ENCODE results near the gene DARS1. TPM values are rescaled to one million over a fixed set of nuclear protein-coding genes. Genes with fewer than 3 reads are reported as not detected.

Gene DARS1
- total RNA-seq, 3 donors from 2014 or later, result 29.6 to 71.1 (median 40.3) TPM

- Histone ChIP-seq H3K36me3 (ENCODE audit: low read depth) (no peaks in the 10 kb centered on the region), H3K9me3 (no peaks in the 10 kb centered on the region), H3K4me3 (no peak overlapping the region), H3K4me1 (ENCODE audit: low read depth) (no peaks in the 10 kb centered on the region)
- intact Hi-C loops (cut with DNase I, micrococcal nuclease), result no loop called here
- TF ChIP-seq CTCF (IDR thresholded peaks at IDR 0.05), result no peak
- ATAC-seq (no peak), DNase-seq (no peak)
Observed at GRCh38 chr2:136001131-136001530, 15.7 kb upstream of the DARS1 start.

DNA sequence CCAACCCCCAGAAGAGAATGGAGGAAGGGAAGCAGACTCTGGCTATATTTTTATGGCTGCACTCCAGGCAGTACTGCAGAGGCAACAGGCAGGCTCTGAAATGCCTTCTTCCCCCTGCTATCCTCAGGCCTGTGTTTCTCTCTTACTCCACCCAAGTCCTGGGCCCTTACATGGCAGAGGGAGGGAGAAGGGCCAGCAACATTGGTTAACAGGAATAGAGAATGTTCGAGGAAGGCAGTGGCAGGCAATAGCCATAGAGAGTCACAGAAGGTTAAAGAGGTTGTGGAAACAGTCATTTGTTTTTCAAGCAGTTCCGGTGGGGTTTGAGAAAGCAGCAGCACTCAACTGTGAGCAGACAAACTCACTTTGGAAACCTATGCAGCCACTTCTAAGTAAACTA lies 15.1 kb upstream of the DARS1 start:
- Histone ChIP-seq H3K4me1 (ENCODE audit: low read depth) (no peaks in the 10 kb centered on the region), H3K9me3 (no peaks in the 10 kb centered on the region), H3K4me3 (no peak overlapping the region), H3K36me3 (ENCODE audit: low read depth) (no peaks in the 10 kb centered on the region)
- TF ChIP-seq CTCF (IDR thresholded peaks at IDR 0.05), result no peak
- no peak for DNase-seq
- no peak for ATAC-seq
- intact Hi-C loops (cut with DNase I, micrococcal nuclease), result no loop called here

DNA sequence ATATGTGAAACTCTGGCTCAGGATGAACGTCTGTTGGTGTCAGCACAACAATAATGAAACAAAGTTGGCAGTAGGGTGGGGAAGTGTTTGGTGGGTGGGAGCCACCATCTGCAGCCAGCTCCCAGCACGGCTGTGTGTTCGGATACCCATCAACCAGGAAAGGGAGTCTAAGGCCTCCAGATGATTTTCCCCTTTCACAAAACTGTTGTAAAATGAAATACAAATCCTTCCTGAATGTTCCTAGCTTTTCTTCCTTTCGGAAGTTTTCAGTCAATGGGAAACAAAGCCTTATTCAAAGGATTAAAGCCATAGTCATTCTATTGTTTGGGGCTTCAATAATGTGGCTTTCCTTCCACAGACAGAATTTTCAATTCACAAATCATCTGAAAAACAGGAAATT lies 14.5 kb upstream of the DARS1 start:
- ATAC-seq (no peak), DNase-seq (no peak)
- intact Hi-C loops (cut with DNase I, micrococcal nuclease), result no loop called here
- Histone ChIP-seq H3K9me3 (no peaks in the 10 kb centered on the region), H3K4me1 (ENCODE audit: low read depth) (no peaks in the 10 kb centered on the region), H3K4me3 (no peak overlapping the region), H3K36me3 (ENCODE audit: low read depth) (no peaks in the 10 kb centered on the region)
- no peak for TF ChIP-seq CTCF (IDR thresholded peaks at IDR 0.05)

GRCh38 chr2:135998879-135999278 lies 13.5 kb upstream of the DARS1 start:
- no peaks in the 10 kb centered on the region for H3K9me3 ChIP-seq
- DNase-seq (no peak), ATAC-seq (no peak)
- no peak for TF ChIP-seq CTCF (IDR thresholded peaks at IDR 0.05)
- H3K4me1 ChIP-seq (ENCODE audit: low read depth), result no peaks in the 10 kb centered on the region
- no peaks in the 10 kb centered on the region for H3K36me3 ChIP-seq (ENCODE audit: low read depth)
- H3K4me3 ChIP-seq, result no peak overlapping the region
- intact Hi-C loops (cut with DNase I, micrococcal nuclease), result no loop called here

DNA sequence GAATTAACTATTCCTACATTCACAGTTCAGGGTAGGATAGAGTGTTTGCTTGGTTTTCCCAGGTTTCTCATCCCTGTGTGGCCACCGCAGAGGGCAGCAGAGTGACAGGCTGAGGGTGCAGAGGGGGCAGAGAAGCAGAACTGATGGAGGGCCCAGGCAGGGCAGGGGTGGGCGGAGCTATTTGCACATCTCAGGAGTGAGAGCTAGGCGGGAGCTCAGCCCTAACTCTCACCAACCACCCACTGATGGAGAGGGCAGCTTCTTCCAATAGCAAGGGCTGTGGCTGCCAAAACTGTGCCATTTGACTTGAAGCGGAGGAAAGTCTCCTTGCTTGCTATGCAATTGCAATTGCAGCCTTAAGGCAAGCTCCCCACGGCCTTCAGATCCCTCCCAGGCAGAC lies 12.0 kb upstream of the DARS1 start:
- H3K4me3 ChIP-seq, result no peak overlapping the region
- ATAC-seq (peak; percentile 67), DNase-seq (peak in 1 of 3 donors; percentile 58)
- TF ChIP-seq CTCF (IDR thresholded peaks at IDR 0.05), result no peak
- H3K36me3 ChIP-seq (ENCODE audit: low read depth), result no peaks in the 10 kb centered on the region
- no peaks in the 10 kb centered on the region for H3K4me1 ChIP-seq (ENCODE audit: low read depth)
- no peaks in the 10 kb centered on the region for H3K9me3 ChIP-seq
- intact Hi-C loops (cut with DNase I, micrococcal nuclease), result no loop called here

- DNase-seq, result no peak
- Histone ChIP-seq H3K9me3 (no peaks in the 10 kb centered on the region), H3K36me3 (ENCODE audit: low read depth) (no peaks in the 10 kb centered on the region), H3K4me1 (ENCODE audit: low read depth) (no peaks in the 10 kb centered on the region), H3K4me3 (no peak overlapping the region)
- ATAC-seq, result no peak
- intact Hi-C loops (cut with DNase I, micrococcal nuclease), result no loop called here
- no peak for TF ChIP-seq CTCF (IDR thresholded peaks at IDR 0.05)
Observed at GRCh38 chr2:135996304-135996703, 10.9 kb upstream of the DARS1 start.
